Embryonic facial prominence (tissue), 1 donor: Measurements from ENCODE around the gene DCTPP1.
A peak's percentile ranks its signal among the peaks of the same experiment; 100 is the strongest.

Experiments
- DNase-seq: peaks from one replicate; pipeline ENCODE4 v3.0.0-alpha.2; 2016; ENCODE audit errors: extremely low spot score

The DCTPP1 gene

GRCh38 chr16:30447512-30448226 is 17.8 kb upstream of the DCTPP1 start:
- no peak for DNase-seq

DNA sequence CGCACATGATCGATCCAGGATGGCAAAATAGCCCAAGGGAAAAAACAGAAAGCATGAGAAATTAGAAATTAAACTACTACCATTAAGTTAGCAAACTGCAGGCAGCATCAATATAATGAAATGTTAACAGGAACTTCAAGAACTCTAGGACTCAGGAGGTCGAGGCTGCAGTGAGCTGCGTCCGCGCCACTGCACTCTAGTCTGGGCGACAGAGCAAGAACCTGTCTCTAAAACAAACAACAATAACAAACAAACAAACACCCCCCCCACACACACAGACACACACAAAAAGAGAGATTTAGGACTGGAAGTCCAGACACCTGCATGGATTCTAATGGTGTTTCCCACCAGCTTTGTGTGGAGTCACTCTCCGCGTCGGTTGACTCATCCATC is 16.4 kb upstream of the DCTPP1 start:
- no peak for DNase-seq

DNA sequence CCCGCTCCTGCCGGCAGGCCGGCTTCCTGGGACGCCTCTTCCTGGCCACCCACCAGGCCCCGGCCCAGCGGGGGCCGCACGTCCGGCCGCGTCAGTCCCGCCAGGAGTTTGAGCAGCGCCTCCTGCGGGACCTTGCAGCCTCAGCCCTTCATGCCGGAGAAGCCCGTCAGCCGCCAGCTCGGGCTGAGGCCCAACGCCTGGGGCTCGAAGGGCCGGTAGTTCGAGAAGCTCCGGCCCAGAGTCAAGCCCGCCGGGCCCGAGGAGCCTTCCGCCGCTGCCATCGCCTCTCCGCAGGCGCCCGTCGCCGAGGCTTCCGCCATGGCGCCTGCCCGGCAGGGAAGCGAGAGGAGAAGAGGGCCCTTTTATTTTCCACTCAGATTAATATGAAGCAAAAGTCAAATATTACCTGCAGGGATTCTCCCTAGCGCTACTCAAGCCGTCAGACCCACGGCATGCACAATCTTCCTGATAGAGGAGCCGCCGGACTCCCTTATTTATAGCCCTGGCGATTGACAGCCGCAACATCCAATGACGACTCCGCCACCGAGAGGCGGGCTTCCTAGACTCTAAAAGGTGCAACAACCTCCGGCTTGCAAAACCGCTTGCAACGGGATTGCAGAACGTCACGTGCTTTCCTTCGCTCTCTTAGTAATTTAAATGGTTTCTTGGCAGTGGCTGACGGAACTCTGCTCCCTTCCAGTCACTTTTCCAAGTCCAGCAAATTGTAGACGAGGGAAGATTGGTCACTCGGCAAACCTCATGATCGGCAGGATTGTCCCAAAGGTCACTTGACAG is 15.8 kb upstream of the DCTPP1 start, which contains the start of gene SEPHS2:
TSS of gene SEPHS2 (minus strand) at position 467 of the 795 bp plus-strand sequence. CDS start at position 320, 147 bp downstream.
- peak; percentile 86 for DNase-seq

DNA sequence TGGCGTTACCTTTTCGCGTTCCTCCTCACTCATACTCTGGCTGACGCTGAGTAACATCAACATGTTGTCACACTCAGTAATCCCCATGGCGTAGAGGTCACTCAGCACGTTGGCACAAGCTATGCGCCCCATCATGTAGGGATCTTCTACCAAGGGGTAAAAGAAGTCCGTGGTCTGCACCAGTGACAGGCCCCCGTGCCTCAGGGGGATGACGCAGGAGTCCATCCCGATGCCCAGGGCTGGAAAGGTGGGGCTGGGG is 15.2 kb upstream of the DCTPP1 start:
- DNase-seq = no peak

- no peak for DNase-seq
Measured at GRCh38 chr16:30444231-30445148, 14.7 kb upstream of the DCTPP1 start.

GRCh38 chr16:30443631-30444030 is 13.8 kb upstream of the DCTPP1 start:
- no peak for DNase-seq

DNA sequence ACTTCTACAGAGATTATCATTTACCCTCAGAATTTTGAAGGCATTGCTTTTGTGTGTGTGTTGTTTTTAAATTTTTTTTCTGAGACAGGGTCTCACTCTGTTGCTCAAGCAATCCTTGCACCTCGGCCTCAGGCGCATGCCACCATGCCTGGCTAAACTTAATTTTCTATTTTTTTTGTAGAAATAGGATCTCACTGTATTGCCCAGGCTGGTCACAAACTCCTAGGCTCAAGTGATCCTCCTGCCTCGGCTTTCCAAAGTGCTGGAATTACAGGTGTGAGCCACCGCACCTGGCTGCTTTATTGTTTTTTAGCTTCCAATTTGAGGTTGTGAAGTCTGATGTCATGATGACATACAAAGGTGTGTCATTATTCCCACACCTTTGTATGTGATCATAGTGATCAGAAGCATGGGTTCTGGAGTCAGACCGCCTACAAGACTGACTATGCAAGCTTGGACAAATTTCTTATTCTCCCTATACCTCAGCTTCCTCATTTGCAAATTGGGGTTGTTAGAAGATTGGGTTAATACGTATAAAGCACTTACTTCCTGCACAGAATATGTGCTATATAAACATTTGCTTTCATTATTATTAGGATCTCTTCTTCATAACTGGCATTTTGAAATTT is 10.0 kb upstream of the DCTPP1 start:
- no peak for DNase-seq

DNA sequence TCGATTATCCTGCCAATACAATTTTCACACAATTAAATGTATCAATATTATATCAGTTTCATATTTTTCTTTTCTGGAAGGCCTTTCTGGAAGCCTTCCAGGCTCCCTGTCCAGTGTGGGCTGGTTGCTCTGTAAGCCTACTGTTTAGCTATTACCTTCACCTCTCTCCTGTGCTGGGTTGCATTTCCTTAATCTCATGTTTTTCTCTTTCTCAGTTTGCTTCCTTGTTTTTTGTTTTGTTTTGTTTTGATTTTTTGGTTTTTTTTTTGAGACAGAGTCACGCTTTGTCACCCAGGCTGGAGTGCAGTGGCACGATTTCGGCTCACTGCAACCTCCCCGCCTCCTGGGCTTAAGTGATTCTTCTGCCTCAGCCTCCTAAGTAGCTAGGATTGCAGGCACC is 9.0 kb upstream of the DCTPP1 start:
- no peak for DNase-seq

DNA sequence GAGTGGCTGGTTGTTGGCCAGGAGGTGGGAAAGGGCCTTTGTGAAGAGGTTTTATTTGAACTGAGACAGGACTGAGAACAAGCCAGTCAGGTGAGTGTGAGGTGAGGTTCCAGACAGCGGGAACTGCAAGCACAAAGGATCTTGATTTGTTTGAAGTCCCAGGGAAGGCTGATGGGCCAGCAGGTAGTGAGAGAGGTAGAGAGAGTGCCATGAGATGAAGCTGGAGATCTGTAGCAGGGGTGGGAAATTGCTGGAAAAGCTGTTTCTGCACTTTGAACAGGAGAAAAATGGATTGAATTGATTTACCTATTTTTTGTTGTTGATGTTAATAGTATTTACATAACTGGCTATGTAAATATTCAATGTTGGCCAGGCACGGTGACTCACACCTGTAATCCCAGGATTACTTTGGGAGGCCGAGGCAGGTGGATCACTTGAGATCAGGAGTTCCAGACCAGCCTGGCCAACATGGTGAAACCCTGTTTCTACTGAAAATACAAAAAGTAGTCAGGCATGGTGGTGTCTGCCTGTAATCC is 7.7 kb upstream of the DCTPP1 start:
- DNase-seq = no peak

- DNase-seq = no peak
Measured at GRCh38 chr16:30434852-30435251, 5.0 kb upstream of the DCTPP1 start.

GRCh38 chr16:30430428-30430970 is 669 bp upstream of the DCTPP1 start:
- DNase-seq = no peak

DNA sequence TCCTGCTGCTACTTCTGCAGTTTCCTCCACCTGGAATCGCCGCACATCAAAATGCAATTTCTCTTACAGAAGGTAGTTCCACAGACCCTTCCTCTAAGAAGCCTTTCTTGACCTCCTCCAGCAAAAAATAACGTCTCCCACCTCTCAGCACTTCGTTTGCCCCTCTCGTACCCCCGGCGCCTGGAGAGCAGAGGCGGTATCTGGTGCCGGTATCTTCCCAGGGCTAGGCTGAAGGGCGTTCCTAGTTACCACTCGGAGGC is 482 bp downstream of the DCTPP1 start:
- no peak for DNase-seq

DNA sequence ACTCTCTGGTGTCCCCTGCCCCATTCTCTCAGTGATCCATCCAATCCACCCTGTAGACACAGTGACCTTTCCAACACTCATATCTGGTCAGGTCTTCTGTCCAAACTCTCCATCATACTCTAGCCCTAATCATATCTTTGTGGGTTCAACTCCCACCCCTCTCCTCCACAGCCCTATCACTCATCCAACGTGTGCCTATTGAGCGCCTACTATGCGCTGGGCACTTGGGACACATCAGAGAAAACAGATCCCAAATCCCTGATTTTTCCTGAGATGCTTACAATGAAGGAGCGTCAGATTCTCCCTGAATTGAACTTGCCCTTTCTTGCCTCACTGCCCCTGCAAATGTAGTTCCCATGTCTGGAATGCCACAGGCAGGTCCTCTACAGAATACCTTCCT is 1.8 kb downstream of the DCTPP1 start:
- no peak for DNase-seq

- DNase-seq = no peak
Measured at GRCh38 chr16:30421010-30421409, 8.8 kb downstream of the DCTPP1 start.

DNA sequence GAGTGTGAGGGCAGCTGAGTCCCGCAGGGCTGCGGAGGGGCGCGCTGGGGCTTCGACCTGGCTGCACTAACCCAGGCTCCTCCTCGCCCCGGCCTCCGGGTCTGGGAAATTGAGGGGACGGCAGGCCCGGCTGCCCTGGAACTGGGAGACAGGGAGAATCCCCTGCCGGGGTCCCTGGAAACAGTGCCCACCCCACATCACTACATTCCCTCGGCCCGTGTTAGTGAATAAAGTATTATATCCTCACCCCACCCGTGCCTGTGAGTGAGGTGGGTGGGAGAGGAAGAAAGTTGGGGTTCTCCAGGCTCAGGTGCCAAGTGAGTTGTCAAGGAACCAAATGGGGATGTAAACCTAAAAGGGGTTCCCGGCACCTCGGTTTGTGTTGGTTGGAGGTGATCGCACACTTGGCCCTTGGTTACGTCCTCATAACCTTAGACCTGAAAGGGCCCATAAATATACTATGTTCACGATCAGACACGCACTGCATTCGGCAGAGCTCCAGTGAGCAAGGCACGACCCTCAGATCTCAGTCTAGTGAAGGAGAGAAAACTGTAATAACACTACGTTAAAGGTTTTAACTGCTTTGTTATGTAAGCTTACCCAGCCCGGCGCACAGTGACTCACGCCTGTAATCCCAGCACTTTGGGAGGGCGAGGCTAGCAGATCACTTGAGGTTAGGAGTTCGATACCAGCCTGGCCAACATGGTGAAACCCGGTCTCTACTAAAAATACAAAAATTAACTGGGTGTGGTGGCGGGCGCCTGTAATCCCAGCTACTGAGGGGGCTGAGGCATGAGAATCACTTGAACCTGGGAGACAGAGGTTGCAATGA is 11.3 kb downstream of the DCTPP1 start:
- DNase-seq = no peak

- peak; percentile 66 for DNase-seq
Measured at GRCh38 chr16:30417529-30418349, 12.1 kb downstream of the DCTPP1 start.

DNA sequence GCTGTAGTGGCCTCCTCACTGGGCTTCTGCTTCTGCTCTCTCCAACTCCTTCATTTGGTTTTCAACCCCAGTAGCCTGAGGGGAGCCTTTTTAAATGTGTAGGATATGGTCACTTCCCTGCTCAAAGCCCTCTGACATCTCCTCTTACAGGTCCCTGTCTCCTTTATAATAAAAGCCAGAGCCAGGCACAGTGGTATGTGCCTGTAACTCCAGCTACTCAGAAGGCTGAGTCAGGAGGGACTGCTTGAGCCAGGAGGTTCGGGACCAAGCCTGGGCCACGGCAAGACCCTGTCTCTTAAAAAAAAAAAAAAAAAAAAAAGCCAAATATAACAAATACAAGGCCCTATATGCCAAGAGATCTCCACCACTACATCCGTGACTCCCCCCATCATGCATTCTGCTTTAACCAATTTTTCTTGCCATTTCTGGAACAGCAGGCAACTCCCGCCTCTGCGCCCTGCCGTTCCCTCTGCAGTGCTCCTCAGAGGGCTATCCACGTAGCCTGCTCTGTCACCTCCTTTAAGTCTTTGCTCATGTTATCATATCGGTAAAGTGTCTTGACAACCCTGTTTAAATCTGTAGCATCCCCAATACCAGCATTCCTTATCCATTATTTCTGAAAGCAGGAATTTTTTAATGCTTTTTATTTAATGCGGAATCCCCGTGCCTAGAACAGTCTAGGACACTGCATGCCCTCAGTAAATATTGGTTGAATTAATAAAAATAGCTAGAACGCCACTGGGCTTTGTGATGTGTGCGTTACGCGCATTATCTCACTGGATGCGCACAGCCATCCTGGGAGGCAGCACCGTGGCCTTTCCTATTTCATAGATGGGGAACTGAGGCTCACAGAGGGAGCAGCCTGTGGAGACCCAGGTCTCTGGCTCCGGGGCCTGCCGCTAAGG is 13.0 kb downstream of the DCTPP1 start:
- DNase-seq = no peak

DNA sequence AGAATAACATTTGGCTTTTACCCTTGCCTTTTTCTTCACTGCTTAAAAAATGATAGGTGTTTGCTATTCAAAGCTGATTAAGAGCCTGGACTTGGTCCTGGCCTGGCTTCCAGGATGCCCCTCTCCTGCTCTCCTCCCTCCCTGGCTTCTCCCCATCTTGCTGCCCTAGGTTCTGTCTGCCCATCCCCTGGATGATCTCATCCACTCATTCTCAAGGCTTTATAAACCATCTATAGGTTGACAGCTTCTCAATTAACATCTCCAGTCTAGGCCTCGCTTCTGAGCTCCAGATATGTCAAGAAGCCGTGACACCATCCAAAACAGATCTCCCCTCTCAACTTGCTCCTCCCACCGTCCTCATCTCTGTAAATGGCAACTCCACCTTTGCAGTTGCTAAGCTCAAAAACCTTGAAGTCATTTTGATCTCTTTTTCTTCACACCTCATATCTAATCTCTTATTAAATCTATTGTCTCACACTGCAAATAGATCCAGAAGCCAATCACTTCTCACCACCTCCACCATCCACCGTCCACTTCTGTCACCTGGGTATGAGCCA is 13.7 kb downstream of the DCTPP1 start:
- DNase-seq = no peak

- DNase-seq = no peak
Measured at GRCh38 chr16:30414159-30414558, 15.7 kb downstream of the DCTPP1 start.
